ENCODE measurements around the gene IMPA2.

DNA sequence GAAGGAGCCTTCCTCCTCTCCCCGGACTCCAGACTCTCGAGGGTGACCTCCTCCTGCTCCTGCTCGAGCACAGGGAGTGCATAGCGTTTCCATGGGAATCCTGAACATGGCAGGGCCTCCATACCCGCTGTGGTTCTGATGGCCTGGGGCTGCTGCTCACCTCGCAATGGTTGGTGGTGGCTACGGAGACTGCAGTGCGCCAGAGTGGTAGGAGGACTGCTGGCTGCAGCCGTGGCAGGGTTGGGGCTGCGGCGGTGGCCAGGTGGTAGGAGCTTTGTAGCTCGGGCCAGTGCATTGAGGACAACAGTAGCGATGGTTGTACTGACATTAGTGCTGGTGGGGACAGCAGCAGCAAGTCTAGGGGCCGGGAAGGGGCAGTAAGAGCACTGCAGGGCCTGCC, 80.4 kb downstream of the IMPA2 start:
- no peak for TF ChIP-seq ZNF629 (tag by site-specific recombination; IDR thresholded peaks at IDR 0.05)
- TF ChIP-seq HOXD13 (CRISPR knock-in tag; IDR thresholded peaks at IDR 0.05; ENCODE audit: borderline replicate concordance) = no peak
- no peak for TF ChIP-seq ZNF362 (tag by site-specific recombination; IDR thresholded peaks at IDR 0.05)
- TF ChIP-seq, protein P1, sequence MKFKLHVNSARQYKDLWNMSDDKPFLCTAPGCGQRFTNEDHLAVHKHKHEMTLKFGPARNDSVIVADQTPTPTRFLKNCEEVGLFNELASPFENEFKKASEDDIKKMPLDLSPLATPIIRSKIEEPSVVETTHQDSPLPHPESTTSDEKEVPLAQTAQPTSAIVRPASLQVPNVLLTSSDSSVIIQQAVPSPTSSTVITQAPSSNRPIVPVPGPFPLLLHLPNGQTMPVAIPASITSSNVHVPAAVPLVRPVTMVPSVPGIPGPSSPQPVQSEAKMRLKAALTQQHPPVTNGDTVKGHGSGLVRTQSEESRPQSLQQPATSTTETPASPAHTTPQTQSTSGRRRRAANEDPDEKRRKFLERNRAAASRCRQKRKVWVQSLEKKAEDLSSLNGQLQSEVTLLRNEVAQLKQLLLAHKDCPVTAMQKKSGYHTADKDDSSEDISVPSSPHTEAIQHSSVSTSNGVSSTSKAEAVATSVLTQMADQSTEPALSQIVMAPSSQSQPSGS (tag by site-specific recombination; IDR thresholded peaks at IDR 0.05; ENCODE audit: low read depth) = no peak
- no peak for TF ChIP-seq ZNF626 (tag by site-specific recombination; IDR thresholded peaks at IDR 0.05)
- TF ChIP-seq HOXA7 (CRISPR knock-in tag; IDR thresholded peaks at IDR 0.05; ENCODE audit: borderline replicate concordance) = no peak
- TF ChIP-seq, protein P2, sequence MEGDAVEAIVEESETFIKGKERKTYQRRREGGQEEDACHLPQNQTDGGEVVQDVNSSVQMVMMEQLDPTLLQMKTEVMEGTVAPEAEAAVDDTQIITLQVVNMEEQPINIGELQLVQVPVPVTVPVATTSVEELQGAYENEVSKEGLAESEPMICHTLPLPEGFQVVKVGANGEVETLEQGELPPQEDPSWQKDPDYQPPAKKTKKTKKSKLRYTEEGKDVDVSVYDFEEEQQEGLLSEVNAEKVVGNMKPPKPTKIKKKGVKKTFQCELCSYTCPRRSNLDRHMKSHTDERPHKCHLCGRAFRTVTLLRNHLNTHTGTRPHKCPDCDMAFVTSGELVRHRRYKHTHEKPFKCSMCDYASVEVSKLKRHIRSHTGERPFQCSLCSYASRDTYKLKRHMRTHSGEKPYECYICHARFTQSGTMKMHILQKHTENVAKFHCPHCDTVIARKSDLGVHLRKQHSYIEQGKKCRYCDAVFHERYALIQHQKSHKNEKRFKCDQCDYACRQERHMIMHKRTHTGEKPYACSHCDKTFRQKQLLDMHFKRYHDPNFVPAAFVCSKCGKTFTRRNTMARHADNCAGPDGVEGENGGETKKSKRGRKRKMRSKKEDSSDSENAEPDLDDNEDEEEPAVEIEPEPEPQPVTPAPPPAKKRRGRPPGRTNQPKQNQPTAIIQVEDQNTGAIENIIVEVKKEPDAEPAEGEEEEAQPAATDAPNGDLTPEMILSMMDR (tag by site-specific recombination; IDR thresholded peaks at IDR 0.05) = no peak
- TF ChIP-seq, protein P3, sequence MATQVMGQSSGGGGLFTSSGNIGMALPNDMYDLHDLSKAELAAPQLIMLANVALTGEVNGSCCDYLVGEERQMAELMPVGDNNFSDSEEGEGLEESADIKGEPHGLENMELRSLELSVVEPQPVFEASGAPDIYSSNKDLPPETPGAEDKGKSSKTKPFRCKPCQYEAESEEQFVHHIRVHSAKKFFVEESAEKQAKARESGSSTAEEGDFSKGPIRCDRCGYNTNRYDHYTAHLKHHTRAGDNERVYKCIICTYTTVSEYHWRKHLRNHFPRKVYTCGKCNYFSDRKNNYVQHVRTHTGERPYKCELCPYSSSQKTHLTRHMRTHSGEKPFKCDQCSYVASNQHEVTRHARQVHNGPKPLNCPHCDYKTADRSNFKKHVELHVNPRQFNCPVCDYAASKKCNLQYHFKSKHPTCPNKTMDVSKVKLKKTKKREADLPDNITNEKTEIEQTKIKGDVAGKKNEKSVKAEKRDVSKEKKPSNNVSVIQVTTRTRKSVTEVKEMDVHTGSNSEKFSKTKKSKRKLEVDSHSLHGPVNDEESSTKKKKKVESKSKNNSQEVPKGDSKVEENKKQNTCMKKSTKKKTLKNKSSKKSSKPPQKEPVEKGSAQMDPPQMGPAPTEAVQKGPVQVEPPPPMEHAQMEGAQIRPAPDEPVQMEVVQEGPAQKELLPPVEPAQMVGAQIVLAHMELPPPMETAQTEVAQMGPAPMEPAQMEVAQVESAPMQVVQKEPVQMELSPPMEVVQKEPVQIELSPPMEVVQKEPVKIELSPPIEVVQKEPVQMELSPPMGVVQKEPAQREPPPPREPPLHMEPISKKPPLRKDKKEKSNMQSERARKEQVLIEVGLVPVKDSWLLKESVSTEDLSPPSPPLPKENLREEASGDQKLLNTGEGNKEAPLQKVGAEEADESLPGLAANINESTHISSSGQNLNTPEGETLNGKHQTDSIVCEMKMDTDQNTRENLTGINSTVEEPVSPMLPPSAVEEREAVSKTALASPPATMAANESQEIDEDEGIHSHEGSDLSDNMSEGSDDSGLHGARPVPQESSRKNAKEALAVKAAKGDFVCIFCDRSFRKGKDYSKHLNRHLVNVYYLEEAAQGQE (tag by site-specific recombination; IDR thresholded peaks at IDR 0.05) = no peak
- no peak for TF ChIP-seq REPIN1 (tag by site-specific recombination; IDR thresholded peaks at IDR 0.05; ENCODE audit: low read depth)
- TF ChIP-seq ZNF324 (tag by site-specific recombination; IDR thresholded peaks at IDR 0.05) = no peak
- no peak for TF ChIP-seq ZSCAN23 (tag by site-specific recombination; IDR thresholded peaks at IDR 0.05)
- TF ChIP-seq ZNF785 (tag by site-specific recombination; IDR thresholded peaks at IDR 0.05) = no peak
- TF ChIP-seq ZNF501 (tag by site-specific recombination; IDR thresholded peaks at IDR 0.05) = no peak
- no peak for TF ChIP-seq ZNF121 (tag by site-specific recombination; IDR thresholded peaks at IDR 0.05)

Measured in HEK293 (cell line).